Hepatocyte (in vitro differentiated cells): ENCODE results near the gene CLASRP. TPM values are rescaled to one million over a fixed set of nuclear protein-coding genes. Genes with fewer than 3 reads are reported as not detected.

Experiments used
- DNase-seq: peaks from one replicate; pipeline ENCODE4 v3.0.0-alpha.2; 2016; ENCODE audit warnings: low spot score
- H2AFZ ChIP-seq: fragments of 200-600 bp; sonication (generic); 2 replicates; pipeline ENCODE4 v1.6.0; 2016; ENCODE audit warnings: antibody characterized with exemption, mild to moderate bottlenecking
- H3K27ac ChIP-seq: fragments of 200-600 bp; sonication (generic); 2 replicates; pipeline ENCODE4 v1.5.1; 2016; ENCODE audit warnings: mild to moderate bottlenecking
- H3K27me3 ChIP-seq: fragments of 200-600 bp; sonication (generic); 2 replicates; pipeline ENCODE4 v1.6.1; 2016
- H3K36me3 ChIP-seq: fragments of 200-600 bp; sonication (generic); replicated peaks from 2 replicates; pipeline ENCODE4 v1.5.1; 2016; ENCODE audit warnings: low read depth; ENCODE audit not compliant: insufficient read depth
- H3K4me1 ChIP-seq: fragments of 200-600 bp; sonication (generic); 2 replicates; pipeline ENCODE4 v1.5.1; 2016; ENCODE audit warnings: mild to moderate bottlenecking, moderate library complexity; ENCODE audit not compliant: insufficient read depth
- H3K4me2 ChIP-seq: fragments of 200-600 bp; sonication (generic); 2 replicates; pipeline ENCODE4 v1.6.0; 2016
- H3K4me3 ChIP-seq: fragments of 200-600 bp; sonication (generic); 2 replicates; pipeline ENCODE4 v1.5.1; 2016; ENCODE audit warnings: mild to moderate bottlenecking
- H3K79me2 ChIP-seq: fragments of 200-600 bp; sonication (generic); 2 replicates; pipeline ENCODE4 v1.6.0; 2017; ENCODE audit warnings: mild to moderate bottlenecking
- H3K9me2 ChIP-seq: fragments of 200-600 bp; sonication (generic); replicated peaks from 2 replicates; pipeline ENCODE4 v1.6.0; 2017; ENCODE audit warnings: mild to moderate bottlenecking; ENCODE audit not compliant: insufficient read depth
- H3K9me3 ChIP-seq: fragments of 200-600 bp; sonication (generic); 2 replicates; pipeline ENCODE4 v1.5.1; 2016; ENCODE audit warnings: low read depth, mild to moderate bottlenecking
- H4K20me1 ChIP-seq: fragments of 200-600 bp; sonication (generic); 2 replicates; pipeline ENCODE4 v1.6.0; 2016; ENCODE audit warnings: mild to moderate bottlenecking; ENCODE audit not compliant: insufficient read depth, poor library complexity, severe bottlenecking
- CTCF ChIP-seq: fragments of 200-600 bp; sonication (generic); IDR thresholded peaks from 2 replicates; pipeline ENCODE4 v1.5.1; 2016; ENCODE audit warnings: antibody characterized with exemption, mild to moderate bottlenecking; ENCODE audit not compliant: poor library complexity
- EZH2 ChIP-seq: fragments of 200-600 bp; sonication (generic); IDR thresholded peaks from 2 replicates; pipeline ENCODE4 v1.6.1; 2016; ENCODE audit warnings: antibody characterized with exemption, mild to moderate bottlenecking, borderline replicate concordance
- EZH2phosphoT487 ChIP-seq: fragments of 200-600 bp; sonication (generic); IDR thresholded peaks from one replicate; pipeline ENCODE4 v1.6.1; 2018; ENCODE audit warnings: antibody characterized with exemption, mild to moderate bottlenecking, low read depth, moderate library complexity; ENCODE audit not compliant: unreplicated experiment, severe bottlenecking
- WGBS: methylation state at CpG from one replicate; pipeline ENCODE4 v1.1.6; 2016; ENCODE audit warnings: low lambda C conversion rate; ENCODE audit errors: missing lambda C conversion rate; 5-methylcytosine and 5-hydroxymethylcytosine counted together
- polyA plus RNA-seq: library from polyadenylated mRNA; unstranded; fragments of >200 nt; fragmentation: Nextera tagmentation; extraction: Ambion mirVana; gene quantifications from 2 replicates; pipeline ENCODE4 v1.2.1, GENCODE V29; 2016
- total RNA-seq: library from RNA; depleted of rRNA; stranded (reverse); fragments of >200 nt; gene quantifications from 2 replicates; pipeline ENCODE4 v1.2.3, GENCODE V29; 2014

Gene CLASRP
- total and polyA plus RNA-seq, 2 experiments from 2014 or later, result 45.8 to 56.2 TPM

DNA sequence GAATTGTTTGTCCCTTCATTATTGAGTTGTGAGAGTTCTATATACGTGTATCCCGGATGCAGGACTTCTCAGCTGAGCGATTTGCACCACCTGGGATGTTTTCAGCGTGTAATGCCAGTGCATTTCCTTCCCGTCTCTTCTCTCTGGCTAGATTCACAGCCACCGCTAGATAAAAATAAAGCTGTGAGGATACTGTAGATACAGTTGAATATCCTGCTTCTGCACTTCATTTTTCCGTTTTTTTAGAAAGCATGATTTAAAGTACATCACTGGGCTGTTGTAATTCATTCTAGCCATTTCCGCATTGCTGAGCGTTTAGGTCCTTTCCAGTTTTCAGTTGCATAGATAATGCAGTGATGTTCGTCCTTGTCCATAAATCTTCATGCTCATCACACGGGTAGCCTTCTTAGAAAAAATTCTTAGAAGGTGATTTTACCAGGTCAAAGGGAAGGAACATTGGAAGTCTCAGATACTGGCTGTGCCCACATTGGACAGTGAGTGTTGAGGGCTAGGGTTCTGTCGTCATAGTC is 68.8 kb downstream of the CLASRP start:
- no peak for DNase-seq
- Histone ChIP-seq H4K20me1 (peaks cover 47% of the 10 kb centered on the region), H3K79me2 (peaks cover 96% of the 10 kb centered on the region), H3K4me1 (peaks cover 29% of the 10 kb centered on the region), H3K36me3 (no peaks in the 10 kb centered on the region), H3K9me3 (no peaks in the 10 kb centered on the region), H3K4me2 (no peak overlapping the region), H3K9me2 (no peaks in the 10 kb centered on the region), H2AFZ (no peak overlapping the region), H3K4me3 (no peak overlapping the region), H3K27ac (no peak overlapping the region), H3K27me3 (no peaks in the 10 kb centered on the region)
- 92% methylated on average over 12 of the region's 12 CpGs for WGBS
- TF ChIP-seq EZH2, result no peak
- TF ChIP-seq EZH2phosphoT487, result no peak
- no peak for TF ChIP-seq CTCF

DNA sequence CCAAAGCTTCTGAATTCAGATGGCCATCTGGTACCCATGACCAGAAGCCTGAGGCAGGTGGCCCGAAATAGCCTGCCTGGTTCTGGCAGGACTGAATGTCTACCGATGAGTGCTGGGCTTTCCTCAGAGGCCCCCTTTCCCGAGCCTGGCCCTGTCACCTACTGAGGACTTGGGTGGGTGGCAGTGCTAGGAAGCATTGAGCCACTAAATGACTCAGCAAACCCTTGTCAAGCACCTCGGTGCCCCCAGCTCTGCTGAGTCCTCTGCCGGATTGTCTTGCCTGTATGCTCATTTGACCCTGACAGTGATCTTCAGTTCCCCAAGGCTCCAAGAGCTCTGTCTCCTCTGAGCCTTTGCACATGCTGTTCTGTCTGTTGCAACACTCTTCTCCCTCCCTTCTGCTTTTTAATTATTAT is 72.0 kb downstream of the CLASRP start:
- Histone ChIP-seq H3K9me2 (no peaks in the 10 kb centered on the region), H3K4me1 (peaks cover 20% of the 10 kb centered on the region), H3K4me2 (no peak overlapping the region), H3K4me3 (no peak overlapping the region), H4K20me1 (peaks cover 40% of the 10 kb centered on the region), H3K36me3 (no peaks in the 10 kb centered on the region), H3K27me3 (no peaks in the 10 kb centered on the region), H2AFZ (no peak overlapping the region), H3K79me2 (peaks cover 99% of the 10 kb centered on the region), H3K9me3 (no peaks in the 10 kb centered on the region), H3K27ac (no peak overlapping the region)
- TF ChIP-seq EZH2phosphoT487 (no peak), EZH2 (no peak), CTCF (no peak)
- no peak for DNase-seq
- 88% methylated on average over 5 of the region's 5 CpGs for WGBS

GRCh38 chr19:45112111-45112827 is 73.4 kb downstream of the CLASRP start:
- TF ChIP-seq EZH2phosphoT487 (no peak), CTCF (no peak)
- Histone ChIP-seq H4K20me1 (peaks cover 48% of the 10 kb centered on the region), H3K27me3 (no peaks in the 10 kb centered on the region), H3K4me2 (peak overlapping the region; percentile 72), H3K79me2 (peaks cover 100% of the 10 kb centered on the region), H3K36me3 (no peaks in the 10 kb centered on the region), H2AFZ (no peak overlapping the region), H3K4me1 (peaks cover 24% of the 10 kb centered on the region), H3K4me3 (no peak overlapping the region), H3K9me2 (no peaks in the 10 kb centered on the region), H3K9me3 (no peaks in the 10 kb centered on the region), H3K27ac (peak overlapping the region; percentile 94)
- DNase-seq, result no peak
- WGBS, result 92% methylated on average over 11 of the region's 11 CpGs
